B cell (primary cell): ENCODE results near the gene AUTS2. TPM values are rescaled to one million over a fixed set of nuclear protein-coding genes. Genes with fewer than 3 reads are reported as not detected.

Experiments
- ATAC-seq: fragments of 200-7000 bp; cut with Tn5 transposase; one replicate; pipeline ENCODE4 v1.10.0; 2021; ENCODE audit warnings: low read depth, mild to moderate bottlenecking, moderate number of reproducible peaks, moderate library complexity
- CTCF ChIA-PET: fragments of 350-600 bp; sonication (Branson Sonifier 250); formaldehyde crosslinking; loops from one replicate; lab custom pipeline; 2021; ENCODE audit warnings: antibody characterized with exemption, inconsistent platforms; lab: Charles Lee
- POLR2A ChIA-PET: fragments of 350-600 bp; sonication (Branson Sonifier 250); formaldehyde crosslinking; loops from one replicate; lab custom pipeline; 2021; ENCODE audit warnings: antibody characterized with exemption; lab: Charles Lee
- DNase-seq: peaks from one replicate; pipeline ENCODE4 v3.0.0; 2013
- H2AFZ ChIP-seq: 2 replicates; pipeline ENCODE4 v1.6.1; 2012; ENCODE audit warnings: mild to moderate bottlenecking, low read depth, low read length; ENCODE audit not compliant: insufficient read depth, poor library complexity, severe bottlenecking
- H3K27ac ChIP-seq, 2 donors: 1 replicate in 1 of 2; 2 replicates in 1 of 2; pipeline ENCODE4 v1.5.1; 2012 to 2013; ENCODE audit warnings: low read length in 2 of 2, mild to moderate bottlenecking in 2 of 2, moderate library complexity in 1 of 2
- H3K27me3 ChIP-seq, 4 experiments: fragments of 200-600 bp in 1 of 4; sonication (generic) in 1 of 4; replicated peaks in 1 of 4; 1 replicate in 2 of 4; 2 replicates in 2 of 4; pipeline versions ENCODE4 v1.6.1 to v1.7.0; 2013 to 2016; ENCODE audit warnings: low read length in 3 of 4, mild to moderate bottlenecking in 2 of 4, mixed read lengths in 1 of 4, moderate library complexity in 1 of 4; ENCODE audit not compliant: insufficient read depth in 4 of 4, control insufficient read depth in 3 of 4; ENCODE audit errors: control extremely low read depth in 1 of 4
- H3K36me3 ChIP-seq, 2 experiments: replicated peaks in 1 of 2; 1 replicate in 1 of 2; 2 replicates in 1 of 2; pipeline versions ENCODE4 v1.6.1 to v1.7.1; 2013; ENCODE audit warnings: low read length in 1 of 2; ENCODE audit not compliant: insufficient read depth in 2 of 2, control insufficient read depth in 1 of 2; ENCODE audit errors: control extremely low read depth in 1 of 2, extremely low read depth in 1 of 2
- H3K4me1 ChIP-seq, 2 donors: fragments of 200-600 bp in 1 of 2; sonication (generic) in 1 of 2; 1 replicate in 1 of 2; 2 replicates in 1 of 2; pipeline versions ENCODE4 v1.5.1 to v1.6.1; 2013 to 2017; ENCODE audit warnings: low read length in 2 of 2; ENCODE audit not compliant: control insufficient read depth in 2 of 2, insufficient read depth in 2 of 2
- H3K4me2 ChIP-seq: replicated peaks from 2 replicates; pipeline ENCODE3; 2012; ENCODE audit warnings: mild to moderate bottlenecking, low read depth, low read length; ENCODE audit not compliant: poor library complexity, severe bottlenecking
- H3K4me3 ChIP-seq, 5 experiments: fragments of 200-600 bp in 1 of 5; sonication (generic) in 1 of 5; 1 replicate in 3 of 5; 2 replicates in 2 of 5; pipeline versions ENCODE4 v1.5.1 to v1.7.0; 2011 to 2016; ENCODE audit warnings: low read length in 4 of 5, mild to moderate bottlenecking in 4 of 5, low read depth in 2 of 5, control low read depth in 1 of 5, moderate library complexity in 1 of 5; ENCODE audit not compliant: insufficient read depth in 1 of 5; ENCODE audit errors: control extremely low read depth in 1 of 5, extremely low read depth in 1 of 5
- H3K79me2 ChIP-seq: fragments of 200-600 bp; sonication (generic); one replicate; pipeline ENCODE4 v1.6.0; 2016; ENCODE audit warnings: low read length; ENCODE audit not compliant: control insufficient read depth, insufficient read depth
- H3K9ac ChIP-seq: fragments of 200-600 bp; sonication (generic); 2 replicates; pipeline ENCODE4 v1.6.1; 2017; ENCODE audit warnings: mild to moderate bottlenecking, low read length, moderate library complexity
- H3K9me3 ChIP-seq, 3 donors: one replicate each; pipeline versions ENCODE4 v1.6.1 to v1.7.1; 2013; ENCODE audit warnings: low read length in 2 of 3; ENCODE audit not compliant: control insufficient read depth in 2 of 3, insufficient read depth in 1 of 3; ENCODE audit errors: control extremely low read depth in 1 of 3
- H4K20me1 ChIP-seq: 2 replicates; pipeline ENCODE4 v1.6.0; 2012; ENCODE audit warnings: mild to moderate bottlenecking, low read length; ENCODE audit not compliant: insufficient read depth, control insufficient read depth, poor library complexity, severe bottlenecking
- H3K27ac Mint-ChIP-seq: one replicate; pipeline ENCODE4 v1.8.0; 2021; ENCODE audit warnings: mixed read lengths
- H3K27me3 Mint-ChIP-seq: one replicate; pipeline ENCODE4 v1.8.0; 2021; ENCODE audit warnings: mixed read lengths
- H3K4me1 Mint-ChIP-seq: one replicate; pipeline ENCODE4 v1.8.0; 2021; ENCODE audit warnings: mixed read lengths
- H3K4me3 Mint-ChIP-seq: one replicate; pipeline ENCODE4 v1.8.0; 2021; ENCODE audit warnings: mixed read lengths
- H3K9me3 Mint-ChIP-seq: one replicate; pipeline ENCODE4 v1.8.0; 2022; ENCODE audit warnings: mixed read lengths; ENCODE audit not compliant: insufficient read depth
- CTCF ChIP-seq: fragments of 200-600 bp; IDR thresholded peaks from one replicate; pipeline ENCODE4 v1.8.0; 2022; ENCODE audit warnings: antibody characterized with exemption, mild to moderate bottlenecking
- EZH2 ChIP-seq: IDR thresholded peaks from 2 replicates; pipeline ENCODE4 v1.6.1; 2012; ENCODE audit warnings: borderline replicate concordance, low read depth, mild to moderate bottlenecking, moderate library complexity, low read length; ENCODE audit not compliant: insufficient read depth, poor library complexity, severe bottlenecking
- WGBS: methylation state at CpG from one replicate; pipeline ENCODE4 v1.1.5; 2013; ENCODE audit warnings: missing lambda C conversion rate; ENCODE audit not compliant: insufficient coverage; 5-methylcytosine and 5-hydroxymethylcytosine counted together
- intact Hi-C: fragments of 100-400 bp; cut with micrococcal nuclease; formaldehyde crosslinking; loops from one replicate; pipeline ENCODE4 v1.10.0; 2022
- polyA plus RNA-seq: library from polyadenylated mRNA; depleted of rRNA; stranded (reverse); fragments of >200 nt; gene quantifications from 2 replicates; pipeline ENCODE4 v1.2.3, GENCODE V29; 2012
- total RNA-seq, 2 donors: library from RNA; stranded (reverse); fragments of 120-200 nt in 1 of 2; gene quantifications; 1 replicate in 1 of 2; 2 replicates in 1 of 2; pipeline versions ENCODE4 v1.2.3 to v1.2.4, GENCODE V29; 2013 to 2022

AUTS2 gene
- total and polyA plus RNA-seq, 2 donors (not counting 1 experiment from before 2014, with no cell fraction given): 22.3 to 35.0 TPM

DNA sequence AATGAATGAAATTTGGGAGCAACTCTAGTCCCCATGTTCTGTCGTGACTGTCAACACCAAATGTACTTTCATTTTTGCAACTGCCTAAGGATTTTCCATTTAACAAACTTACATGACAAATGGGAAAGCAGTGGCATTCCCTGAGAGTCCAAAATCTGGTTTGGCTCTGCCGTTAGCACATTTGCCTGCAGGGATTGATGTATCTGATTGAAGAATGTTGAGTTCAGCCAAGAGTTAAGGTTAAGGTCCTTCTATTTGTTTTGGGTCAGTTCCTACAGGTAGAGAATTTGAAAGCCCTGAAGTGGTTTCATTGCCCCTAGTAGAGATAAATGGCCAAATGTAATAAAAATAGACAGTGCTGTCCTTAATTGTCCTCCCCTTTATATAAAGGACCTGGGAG, 1127.2 kb downstream of the AUTS2 start:
- H3K27ac ChIP-seq: no peak overlapping the region

GRCh38 chr7:70726294-70726693, 1128.0 kb downstream of the AUTS2 start:
- CTCF ChIA-PET: no interaction called here
- Mint-ChIP-seq H3K4me3 (no peak overlapping the region), H3K9me3 (peaks cover 5% of the 10 kb centered on the region), H3K27me3 (no peaks in the 10 kb centered on the region), H3K4me1 (peaks cover 3% of the 10 kb centered on the region), H3K27ac (no peak overlapping the region)
- H3K27me3 ChIP-seq: no peaks in the 10 kb centered on the region
- H3K9ac ChIP-seq: no peak overlapping the region
- no peaks in the 10 kb centered on the region for H3K4me1 ChIP-seq
- H3K4me2 ChIP-seq: no peak overlapping the region
- no peak overlapping the region for H2AFZ ChIP-seq
- H3K79me2 ChIP-seq: no peaks in the 10 kb centered on the region
- WGBS: no CpG with 5 or more reads among the region's 1 CpG
- no peaks in the 10 kb centered on the region for H3K9me3 ChIP-seq
- POLR2A ChIA-PET: no interaction called here
- H4K20me1 ChIP-seq: no peaks in the 10 kb centered on the region
- DNase-seq (no peak), ATAC-seq (no peak)
- H3K27ac ChIP-seq: no peak overlapping the region
- H3K36me3 ChIP-seq: no peaks in the 10 kb centered on the region
- intact Hi-C loops: no loop called here
- TF ChIP-seq CTCF: no peak
- no peak for TF ChIP-seq EZH2
- no peak overlapping the region for H3K4me3 ChIP-seq

More for the DNA sequence above, 1127.2 kb downstream of the AUTS2 start:
- Mint-ChIP-seq H3K27me3 (no peaks in the 10 kb centered on the region), H3K4me3 (no peak overlapping the region), H3K27ac (no peak overlapping the region), H3K4me1 (peaks cover 4% of the 10 kb centered on the region), H3K9me3 (peaks cover 2% of the 10 kb centered on the region)
- no peaks in the 10 kb centered on the region for H3K4me1 ChIP-seq
- intact Hi-C loops: no loop called here
- no peak overlapping the region for H3K4me3 ChIP-seq
- H3K36me3 ChIP-seq: no peaks in the 10 kb centered on the region
- H3K9ac ChIP-seq: no peak overlapping the region
- DNase-seq: no peak
- no peaks in the 10 kb centered on the region for H3K27me3 ChIP-seq
- no peak for TF ChIP-seq CTCF
- no peak for TF ChIP-seq EZH2
- WGBS: 100% methylated on average over 1 of the region's 2 CpGs
- no peak overlapping the region for H3K4me2 ChIP-seq
- no peaks in the 10 kb centered on the region for H3K9me3 ChIP-seq
- H3K79me2 ChIP-seq: no peaks in the 10 kb centered on the region
- ChIA-PET CTCF (no interaction called here), POLR2A (no interaction called here)
- H2AFZ ChIP-seq: no peak overlapping the region
- ATAC-seq: no peak
- no peaks in the 10 kb centered on the region for H4K20me1 ChIP-seq
